ENCODE results near the gene INPP5F.
"Not testable (repeated sequence)": the region's sequence is repeated elsewhere in the genome, so short reads cannot be mapped to it uniquely, and the experiment has no call there.

The INPP5F gene

GRCh38 chr10:119742947-119743648 lies 17.2 kb downstream of the INPP5F start:
- no peak for DNase-seq

GRCh38 chr10:119747940-119748339 lies 22.1 kb downstream of the INPP5F start:
- DNase-seq: no peak

- DNase-seq: no peak
Observed at GRCh38 chr10:119748871-119749270, 23.0 kb downstream of the INPP5F start.

DNA sequence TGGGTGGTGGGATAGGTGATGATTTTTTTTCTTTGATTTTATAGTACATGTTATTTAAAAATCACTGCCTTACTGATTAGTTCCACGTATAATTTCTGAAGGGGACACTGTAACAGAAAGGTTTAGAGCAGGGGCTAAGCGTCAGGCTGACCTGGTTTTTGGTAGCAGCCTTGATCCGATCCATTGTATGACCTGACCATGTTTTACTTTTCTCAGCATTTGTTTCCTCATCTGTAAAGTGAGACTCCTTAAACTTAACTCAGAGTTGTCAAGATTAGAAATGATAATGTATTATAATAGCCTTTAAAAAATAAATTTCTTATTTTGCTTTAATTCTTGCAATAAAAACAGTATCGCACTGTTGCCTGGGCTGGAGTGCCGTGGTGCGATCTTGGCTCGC lies 23.6 kb downstream of the INPP5F start:
- DNase-seq: no peak

- peak; percentile 15 for DNase-seq
Observed at GRCh38 chr10:119750391-119751230, 24.8 kb downstream of the INPP5F start.

- no peak for DNase-seq
Observed at GRCh38 chr10:119753309-119753708, 27.5 kb downstream of the INPP5F start.

DNA sequence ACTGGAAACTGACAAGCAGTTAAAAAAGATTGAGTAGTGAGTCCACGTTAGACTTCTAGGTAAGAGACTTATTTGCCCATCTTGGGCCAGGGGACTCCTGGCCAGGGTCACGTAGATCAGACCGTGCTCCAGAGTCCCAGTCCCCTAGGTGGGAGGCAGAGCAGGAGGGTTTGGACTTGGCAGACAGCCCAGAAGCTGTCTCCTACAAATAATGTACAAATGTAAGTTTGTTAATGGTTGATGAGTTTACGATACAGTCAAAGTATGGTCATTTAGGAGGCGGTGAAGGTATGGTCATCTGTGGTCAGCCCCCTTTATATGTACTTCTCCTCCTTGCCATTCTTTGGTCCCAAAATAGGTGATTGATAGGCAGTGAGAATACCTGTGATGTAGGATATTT lies 28.2 kb downstream of the INPP5F start:
- DNase-seq: no peak

- DNase-seq: no peak
Observed at GRCh38 chr10:119754936-119755335, 29.1 kb downstream of the INPP5F start.

DNA sequence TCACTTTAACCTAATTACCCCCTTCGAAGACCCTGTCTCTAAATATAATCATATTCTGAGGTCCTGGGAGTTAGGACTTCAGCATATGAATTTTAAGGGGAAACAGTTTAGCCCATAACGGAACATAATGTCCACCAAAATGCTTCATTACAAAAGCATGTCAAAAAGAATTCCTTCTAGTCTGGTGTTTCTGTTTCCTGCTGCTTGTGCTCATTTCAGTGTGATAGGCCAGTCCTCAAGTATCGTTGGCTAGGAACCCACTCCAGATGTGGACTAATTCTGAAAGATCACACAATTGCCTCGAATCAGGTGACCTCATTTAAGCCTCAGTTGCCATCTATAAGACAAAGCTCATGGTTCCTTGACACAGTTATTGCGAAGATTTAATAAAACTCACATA lies 29.6 kb downstream of the INPP5F start:
- no peak for DNase-seq

- no peak for DNase-seq
Observed at GRCh38 chr10:119758448-119759195, 32.8 kb downstream of the INPP5F start.

GRCh38 chr10:119759832-119760231 lies 34.0 kb downstream of the INPP5F start:
- DNase-seq: no peak

DNA sequence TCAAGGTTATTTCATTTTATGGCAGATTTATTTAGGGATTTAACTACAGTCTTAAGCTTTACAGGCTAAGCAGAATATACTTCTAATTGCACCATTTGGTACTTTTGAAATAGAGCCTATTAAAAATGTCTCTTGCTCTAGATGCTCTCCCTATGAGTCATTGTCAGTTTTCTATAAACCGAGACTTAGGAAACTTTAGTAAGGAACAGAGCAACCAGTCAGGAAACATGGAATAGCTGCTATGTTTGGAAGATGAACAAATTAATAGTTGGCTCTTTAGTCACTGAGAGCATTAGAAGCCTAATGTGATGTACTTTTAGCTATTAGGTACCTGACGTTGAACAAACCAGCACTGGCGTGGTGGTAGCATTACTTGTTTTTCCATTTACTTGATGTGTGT lies 35.3 kb downstream of the INPP5F start:
- DNase-seq: no peak

DNA sequence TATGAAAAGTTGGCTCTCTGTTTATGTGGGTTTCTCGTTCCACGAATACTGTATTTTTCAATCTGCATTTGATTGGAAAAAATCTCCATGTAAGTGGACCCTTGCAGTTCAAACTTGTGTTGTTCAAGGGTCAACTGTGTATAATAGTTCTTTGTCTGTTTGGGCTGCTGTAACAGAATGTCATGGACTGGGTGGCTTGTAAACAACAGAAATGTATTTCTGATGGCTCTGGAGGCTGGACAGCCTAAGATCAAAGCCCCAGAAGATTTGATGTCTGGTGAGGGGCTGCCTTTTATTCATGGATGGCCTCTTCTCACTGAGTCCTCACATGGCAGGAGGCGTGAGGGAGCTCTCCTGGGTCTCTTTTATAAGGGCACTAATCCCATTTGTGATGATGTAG lies 36.2 kb downstream of the INPP5F start:
- DNase-seq: no peak

GRCh38 chr10:119762805-119763798 lies 37.3 kb downstream of the INPP5F start:
- no peak for DNase-seq

DNA sequence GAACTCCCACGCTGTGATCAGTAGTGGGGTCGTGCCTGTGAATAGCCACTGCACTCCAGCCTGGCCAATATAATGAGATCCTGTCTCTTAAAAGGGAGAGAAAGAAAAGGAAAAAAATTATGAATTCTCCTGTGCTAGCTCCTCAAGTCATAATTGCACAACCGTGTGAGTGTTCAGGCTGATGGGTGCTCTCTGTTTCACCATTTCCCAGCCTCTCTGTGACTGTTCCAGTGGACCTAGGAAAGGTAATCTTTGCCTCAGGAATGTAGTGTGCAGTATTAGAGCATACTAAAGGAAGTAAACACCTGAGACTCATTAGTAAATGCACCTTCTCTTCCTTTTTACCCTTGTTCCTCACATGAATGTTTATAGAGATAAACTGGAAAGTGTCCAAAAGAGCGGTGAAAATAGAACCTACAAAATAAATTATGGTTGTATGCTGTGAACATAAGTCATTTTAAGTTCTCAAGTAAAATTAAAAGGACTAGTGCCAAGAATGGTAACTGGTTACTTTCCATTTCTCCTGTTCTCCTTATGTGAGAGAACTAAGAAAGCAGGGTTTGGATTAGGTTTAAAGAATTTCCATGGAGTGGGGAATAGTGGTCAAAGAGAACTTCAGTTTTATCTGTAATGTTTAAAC lies 42.7 kb downstream of the INPP5F start:
- no peak for DNase-seq

- DNase-seq: no peak
Observed at GRCh38 chr10:119769886-119770285, 44.0 kb downstream of the INPP5F start.

GRCh38 chr10:119770928-119771327 lies 45.1 kb downstream of the INPP5F start:
- DNase-seq: no peak

DNA sequence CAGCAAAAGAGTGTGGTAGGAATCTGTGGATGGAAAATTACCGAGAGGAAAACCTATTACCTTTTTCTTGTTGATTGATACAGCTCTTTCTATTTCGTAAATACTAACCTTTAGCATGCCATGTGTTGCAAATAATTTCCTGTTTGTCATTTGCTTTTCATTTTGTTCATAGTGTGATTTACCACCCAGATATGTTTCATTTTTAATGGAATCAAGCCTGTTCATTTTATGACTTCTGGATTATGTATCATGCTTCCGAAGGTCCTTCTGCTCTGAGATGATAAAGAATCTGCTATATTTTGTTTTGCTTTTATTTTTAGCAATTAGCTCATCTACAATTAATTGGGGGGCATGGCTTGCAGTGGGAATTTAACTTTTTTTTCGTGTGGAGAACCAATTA lies 46.5 kb downstream of the INPP5F start:
- DNase-seq: no peak

DNA sequence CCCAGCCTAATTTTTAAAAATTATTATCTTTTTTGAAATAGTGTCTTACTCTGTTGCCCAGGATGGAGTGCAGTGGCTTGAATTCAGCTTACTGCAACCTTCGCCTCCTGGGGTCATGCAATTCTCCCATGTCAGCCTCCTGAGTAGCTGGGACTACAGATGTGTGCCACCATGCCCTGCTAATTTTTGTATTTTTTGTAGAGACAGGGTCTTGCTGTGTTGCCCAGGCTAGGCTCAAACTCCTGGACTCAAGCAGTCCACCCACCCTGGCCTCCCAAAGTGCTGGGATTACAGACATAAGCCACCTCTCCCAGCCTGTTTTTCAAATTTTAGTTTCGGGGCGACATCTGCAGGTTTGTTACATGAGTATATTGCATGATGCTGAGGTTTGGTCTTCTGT lies 47.2 kb downstream of the INPP5F start:
- DNase-seq: not testable (repeated sequence)

DNA sequence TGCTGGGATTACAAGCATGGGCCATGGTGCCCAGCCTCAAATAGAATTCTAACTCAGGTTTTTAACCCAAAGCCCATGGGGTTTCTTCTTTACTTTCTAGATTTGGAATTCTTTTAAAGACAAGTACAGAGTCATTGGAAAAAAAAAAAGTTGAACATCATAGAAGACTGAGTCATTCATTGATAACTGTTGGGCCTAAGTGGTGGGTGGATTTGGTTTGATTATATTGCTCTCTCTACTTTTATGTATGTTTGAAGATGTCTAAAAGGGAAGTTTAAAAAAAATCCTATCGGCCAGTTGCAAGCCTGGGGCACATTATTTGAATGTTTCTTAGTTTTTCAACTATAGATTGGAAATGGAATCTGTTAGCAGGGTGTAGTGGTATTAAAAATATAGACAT lies 49.7 kb downstream of the INPP5F start:
- no peak for DNase-seq

DNA sequence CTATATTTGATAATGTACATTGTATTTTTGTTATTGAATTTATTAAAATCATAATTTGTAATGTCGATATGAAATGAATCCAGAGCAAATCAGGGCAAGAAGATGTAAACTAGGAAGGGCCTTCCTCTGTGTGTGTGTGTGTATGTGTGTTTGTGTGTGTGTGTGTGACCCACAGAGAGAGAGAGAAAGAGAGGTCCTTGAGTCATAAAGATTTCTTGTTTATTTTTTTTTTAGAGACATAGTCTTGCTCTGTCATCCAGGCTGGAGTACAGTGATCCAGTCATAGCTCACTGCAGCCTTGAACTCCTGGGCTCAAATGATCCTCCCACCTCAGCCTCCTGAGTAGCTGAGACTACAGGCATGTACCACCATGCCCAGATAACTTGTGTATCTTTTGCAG lies 50.7 kb downstream of the INPP5F start:
- DNase-seq: no peak

GRCh38 chr10:119777686-119778085 lies 51.8 kb downstream of the INPP5F start:
- no peak for DNase-seq
